Fibroblast of mammary gland (primary cell): ENCODE data around the gene TCN2.
A peak's percentile ranks its signal among the peaks of the same experiment; 100 is the strongest.

Source experiments
- DNase-seq: peaks from one replicate; pipeline ENCODE4 v3.0.0-alpha.2; 2010; ENCODE audit warnings: low read depth
- H3K4me3 ChIP-seq: 2 replicates; pipeline ENCODE4 v1.5.1; 2011; ENCODE audit warnings: low read depth, mild to moderate bottlenecking, low read length, moderate library complexity; ENCODE audit not compliant: control insufficient read depth
- TF ChIP-seq, protein P1 (sequence below): conservative IDR thresholded peaks from 2 replicates; pipeline ENCODE4 v1.5.1; 2011; ENCODE audit warnings: low read depth, low read length, inconsistent platforms; ENCODE audit not compliant: control insufficient read depth, insufficient read depth

The TCN2 gene

DNA sequence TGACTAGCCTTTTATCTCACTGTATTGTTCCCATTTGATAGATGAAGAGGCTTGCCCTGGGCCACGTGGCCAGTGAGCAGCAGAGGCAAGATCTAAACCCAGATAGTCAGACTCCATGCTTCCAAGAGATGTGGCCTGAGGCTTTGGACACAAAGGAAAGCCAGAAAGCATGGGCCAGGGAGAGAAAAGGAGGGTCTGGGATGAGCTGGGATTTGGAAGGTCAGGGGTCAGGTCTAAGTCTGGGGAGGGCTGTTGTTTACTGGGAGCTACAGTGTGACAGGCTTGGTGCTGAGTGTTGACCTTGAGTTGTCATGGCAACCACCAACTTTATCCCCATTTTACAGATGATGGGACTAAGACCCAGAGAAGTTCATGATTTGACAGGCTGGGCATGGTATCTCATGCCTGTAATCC, 30.7 kb downstream of the TCN2 start:
- peak overlapping the region; percentile 74 for H3K4me3 ChIP-seq
- peak; percentile 10 for DNase-seq
- TF ChIP-seq, protein P1, sequence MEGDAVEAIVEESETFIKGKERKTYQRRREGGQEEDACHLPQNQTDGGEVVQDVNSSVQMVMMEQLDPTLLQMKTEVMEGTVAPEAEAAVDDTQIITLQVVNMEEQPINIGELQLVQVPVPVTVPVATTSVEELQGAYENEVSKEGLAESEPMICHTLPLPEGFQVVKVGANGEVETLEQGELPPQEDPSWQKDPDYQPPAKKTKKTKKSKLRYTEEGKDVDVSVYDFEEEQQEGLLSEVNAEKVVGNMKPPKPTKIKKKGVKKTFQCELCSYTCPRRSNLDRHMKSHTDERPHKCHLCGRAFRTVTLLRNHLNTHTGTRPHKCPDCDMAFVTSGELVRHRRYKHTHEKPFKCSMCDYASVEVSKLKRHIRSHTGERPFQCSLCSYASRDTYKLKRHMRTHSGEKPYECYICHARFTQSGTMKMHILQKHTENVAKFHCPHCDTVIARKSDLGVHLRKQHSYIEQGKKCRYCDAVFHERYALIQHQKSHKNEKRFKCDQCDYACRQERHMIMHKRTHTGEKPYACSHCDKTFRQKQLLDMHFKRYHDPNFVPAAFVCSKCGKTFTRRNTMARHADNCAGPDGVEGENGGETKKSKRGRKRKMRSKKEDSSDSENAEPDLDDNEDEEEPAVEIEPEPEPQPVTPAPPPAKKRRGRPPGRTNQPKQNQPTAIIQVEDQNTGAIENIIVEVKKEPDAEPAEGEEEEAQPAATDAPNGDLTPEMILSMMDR, result no peak

DNA sequence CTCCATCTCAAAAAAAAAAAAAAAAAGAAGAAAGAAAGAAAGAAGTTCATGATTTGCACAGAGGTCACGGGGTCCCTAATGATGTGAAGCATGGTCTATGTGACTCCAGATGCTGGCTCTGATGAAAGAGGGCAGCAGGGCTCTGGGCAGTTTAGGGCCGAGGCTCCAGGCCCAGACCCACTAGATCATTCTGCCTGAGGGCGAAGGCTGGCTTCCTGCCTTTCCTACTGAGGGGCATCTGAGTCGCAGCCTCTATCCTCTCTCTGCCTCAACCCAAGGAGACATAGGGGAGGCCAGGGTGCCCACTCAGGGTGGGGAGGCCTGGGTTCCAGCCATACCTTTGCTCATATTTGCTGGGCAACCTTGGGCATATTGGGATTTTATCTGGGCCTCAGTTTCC, 33.4 kb downstream of the TCN2 start:
- H3K4me3 ChIP-seq, result no peak overlapping the region
- no peak for DNase-seq
- TF ChIP-seq, protein P1, result no peak

DNA sequence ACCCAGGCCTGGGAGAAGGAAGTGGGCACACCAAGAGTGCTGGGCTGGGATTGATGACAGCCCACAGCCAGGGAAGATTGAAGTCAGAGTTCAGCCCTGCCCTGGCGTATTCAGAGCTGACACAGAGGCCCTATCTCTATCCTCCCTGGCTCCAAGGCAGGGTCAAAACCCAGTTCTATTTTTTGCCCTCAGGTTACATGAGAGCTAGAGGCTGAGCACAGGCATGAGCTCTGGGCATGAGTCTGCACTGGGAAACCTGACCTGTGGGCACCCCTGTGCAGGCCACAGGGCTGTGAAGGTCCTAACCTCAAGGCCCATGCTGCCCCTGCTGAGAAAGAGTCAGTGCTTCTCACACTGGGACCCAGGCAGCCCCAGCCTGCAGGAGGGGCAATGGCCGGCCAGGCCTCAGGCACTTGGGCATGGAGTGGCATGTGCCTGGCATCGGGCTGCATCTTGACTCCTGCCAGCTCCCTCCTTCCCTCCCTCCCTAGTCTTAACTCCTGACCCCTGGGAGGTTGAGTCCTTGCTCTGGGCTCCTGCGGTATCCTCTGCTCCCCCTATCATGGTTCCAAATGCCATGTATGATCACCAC, 34.0 kb downstream of the TCN2 start:
- TF ChIP-seq, protein P1, result no peak
- DNase-seq, result no peak
- H3K4me3 ChIP-seq, result no peak overlapping the region

DNA sequence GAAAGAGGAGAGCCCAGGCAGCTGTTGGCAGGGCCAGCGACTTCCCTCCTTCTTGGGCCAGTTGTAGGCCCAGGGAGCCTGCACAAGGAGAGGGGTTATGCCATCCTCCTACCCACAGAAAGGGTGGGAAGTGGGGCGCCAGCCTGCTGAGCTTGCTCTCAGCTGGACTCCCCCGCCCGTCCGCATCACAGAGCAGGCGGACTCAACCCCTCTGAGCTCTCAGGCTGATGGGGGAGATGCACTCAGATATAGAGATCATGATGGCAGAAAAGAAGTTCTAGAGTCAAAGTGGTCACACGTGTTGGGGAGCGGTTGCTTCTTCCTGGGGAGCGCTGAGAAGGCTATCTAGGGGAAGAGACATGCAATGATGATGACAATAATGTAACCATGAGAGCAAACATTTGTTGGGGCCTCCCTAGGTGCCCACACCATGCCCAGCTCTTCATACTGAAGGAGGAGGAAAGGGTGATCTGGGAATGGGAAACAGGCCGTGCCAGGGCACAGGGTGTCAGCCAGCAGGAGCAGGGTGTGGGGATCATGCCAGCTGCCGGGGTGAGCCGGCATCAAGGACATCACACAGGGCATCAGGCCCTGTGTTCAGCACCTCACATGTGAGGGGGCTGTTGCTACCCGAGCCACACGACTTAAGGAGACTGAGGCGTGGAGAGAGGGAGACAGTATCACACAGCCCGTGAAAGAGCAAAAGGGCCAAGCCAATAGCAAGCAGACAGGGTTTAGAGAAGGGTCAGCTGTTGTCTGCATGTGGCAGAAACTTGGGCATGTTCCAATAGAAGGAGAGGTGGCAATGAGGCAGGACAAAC, 36.3 kb downstream of the TCN2 start:
- DNase-seq, result no peak
- no peak overlapping the region for H3K4me3 ChIP-seq
- TF ChIP-seq, protein P1, result no peak

DNA sequence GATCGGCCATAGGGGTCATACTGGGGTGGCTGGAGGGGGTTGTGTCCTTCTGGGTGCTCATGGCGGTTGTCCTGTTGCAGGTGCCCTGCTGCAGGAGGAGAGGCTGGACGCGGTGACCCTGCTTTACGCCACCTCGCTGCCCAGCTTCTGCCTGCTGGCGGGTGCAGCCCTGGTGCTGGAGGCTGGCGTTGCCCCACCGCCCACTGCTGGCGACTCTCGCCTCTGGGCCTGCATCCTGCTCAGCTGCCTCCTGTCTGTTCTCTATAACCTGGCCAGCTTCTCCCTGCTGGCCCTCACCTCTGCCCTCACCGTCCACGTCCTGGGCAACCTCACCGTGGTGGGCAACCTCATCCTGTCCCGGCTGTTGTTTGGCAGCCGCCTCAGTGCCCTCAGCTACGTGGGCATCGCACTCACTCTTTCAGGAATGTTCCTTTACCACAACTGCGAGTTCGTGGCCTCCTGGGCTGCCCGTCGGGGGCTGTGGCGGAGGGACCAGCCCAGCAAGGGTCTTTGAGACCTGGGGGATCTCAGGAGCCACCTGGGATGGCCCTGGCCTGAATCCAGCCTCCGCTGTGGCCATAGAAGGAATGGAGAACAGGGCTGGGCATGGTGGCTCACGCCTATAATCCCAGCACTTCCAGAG, 39.7 kb downstream of the TCN2 start:
- H3K4me3 ChIP-seq, result no peak overlapping the region
- TF ChIP-seq, protein P1, result no peak
- no peak for DNase-seq

DNA sequence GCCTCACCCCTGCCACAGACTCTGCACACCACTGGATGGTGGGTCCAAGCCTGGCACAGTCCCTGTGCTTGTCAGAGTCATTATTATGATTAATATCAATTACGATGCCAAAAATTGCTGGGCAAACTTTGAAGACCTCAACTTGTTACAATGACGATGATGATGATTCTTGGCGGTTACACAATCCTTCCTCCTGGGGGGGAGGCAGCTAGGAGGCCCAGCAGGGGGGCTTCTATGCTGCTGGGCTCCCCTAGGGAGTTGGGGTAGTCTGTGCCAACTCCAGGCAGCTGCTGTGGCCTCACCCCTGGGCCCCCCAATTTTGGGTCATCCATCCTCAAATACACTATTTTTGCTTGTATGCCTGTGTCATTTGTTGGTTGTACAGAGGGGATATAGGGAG, 40.6 kb downstream of the TCN2 start:
- TF ChIP-seq, protein P1, result no peak
- no peak overlapping the region for H3K4me3 ChIP-seq
- DNase-seq, result no peak
